Neural progenitor cell (in vitro differentiated cells): ENCODE measurements around the gene RPS6KA1. TPM values are rescaled to one million over a fixed set of nuclear protein-coding genes. Genes with fewer than 3 reads are reported as not detected.
A peak's percentile ranks its signal among the peaks of the same experiment; 100 is the strongest.
"Not testable (repeated sequence)": the region's sequence is repeated elsewhere in the genome, so short reads cannot be mapped to it uniquely, and the experiment has no call there.

Source experiments
- DNase-seq: peaks from one replicate; pipeline ENCODE4 v3.0.0-alpha.2; 2016; ENCODE audit warnings: low spot score
- H2AFZ ChIP-seq: fragments of 200-600 bp; sonication (generic); replicated peaks from 2 replicates; pipeline ENCODE4 v1.6.1; 2016; ENCODE audit warnings: antibody characterized with exemption
- H3F3A ChIP-seq: fragments of 200-600 bp; sonication (generic); 2 replicates; pipeline ENCODE4 v1.6.1; 2016; ENCODE audit warnings: antibody characterized with exemption, low read depth
- H3K27ac ChIP-seq: fragments of 200-600 bp; sonication (generic); 2 replicates; pipeline ENCODE4 v1.5.1; 2016; ENCODE audit warnings: mild to moderate bottlenecking
- H3K27me3 ChIP-seq: fragments of 200-600 bp; sonication (generic); 2 replicates; pipeline ENCODE4 v1.6.1; 2016; ENCODE audit warnings: mild to moderate bottlenecking, moderate library complexity
- H3K36me3 ChIP-seq: fragments of 200-600 bp; sonication (generic); 2 replicates; pipeline ENCODE4 v1.5.1; 2016
- H3K4me1 ChIP-seq: fragments of 200-600 bp; sonication (generic); 2 replicates; pipeline ENCODE4 v1.6.1; 2016; ENCODE audit warnings: mixed run types
- H3K4me2 ChIP-seq: fragments of 200-600 bp; sonication (generic); 2 replicates; pipeline ENCODE4 v1.6.1; 2016
- H3K4me3 ChIP-seq: fragments of 200-600 bp; sonication (generic); 2 replicates; pipeline ENCODE4 v1.5.1; 2016
- H3K79me2 ChIP-seq: fragments of 200-600 bp; sonication (generic); 2 replicates; pipeline ENCODE4 v1.6.1; 2016; ENCODE audit warnings: low read depth
- H3K9ac ChIP-seq: fragments of 200-600 bp; sonication (generic); 2 replicates; pipeline ENCODE4 v1.6.1; 2016
- H3K9me3 ChIP-seq: fragments of 200-600 bp; sonication (generic); 2 replicates; pipeline ENCODE4 v1.5.1; 2016; ENCODE audit warnings: low read depth
- H4K20me1 ChIP-seq: fragments of 200-600 bp; sonication (generic); 2 replicates; pipeline ENCODE4 v1.6.1; 2016; ENCODE audit warnings: low read depth
- H3K27ac Mint-ChIP-seq: 3 replicates; pipeline ENCODE4 v1.8.0; 2021; ENCODE audit warnings: mixed read lengths
- H3K27me3 Mint-ChIP-seq: 2 replicates; pipeline ENCODE4 v1.8.0; 2022; ENCODE audit warnings: low read depth, mild to moderate bottlenecking, inconsistent platforms, moderate library complexity, mixed read lengths; ENCODE audit not compliant: insufficient read depth
- H3K36me3 Mint-ChIP-seq: 3 replicates; pipeline ENCODE4 v1.8.0; 2021; ENCODE audit warnings: mixed read lengths
- H3K4me1 Mint-ChIP-seq: 3 replicates; pipeline ENCODE4 v1.8.0; 2021; ENCODE audit warnings: mixed read lengths
- H3K4me3 Mint-ChIP-seq: 3 replicates; pipeline ENCODE4 v1.8.0; 2021; ENCODE audit warnings: mild to moderate bottlenecking, moderate library complexity, mixed read lengths
- H3K9me3 Mint-ChIP-seq: 3 replicates; pipeline ENCODE4 v1.8.0; 2020; ENCODE audit warnings: mixed read lengths
- EZH2 ChIP-seq: fragments of 200-600 bp; sonication (generic); IDR thresholded peaks from 2 replicates; pipeline ENCODE4 v1.6.1; 2017; ENCODE audit warnings: antibody characterized with exemption, mild to moderate bottlenecking, moderate library complexity
- EZH2phosphoT487 ChIP-seq: fragments of 200-600 bp; sonication (generic); IDR thresholded peaks from 2 replicates; pipeline ENCODE4 v1.6.1; 2017; ENCODE audit warnings: antibody characterized with exemption
- total RNA-seq: library from RNA; depleted of rRNA; stranded (reverse); fragments of >200 nt; gene quantifications from 2 replicates; pipeline ENCODE4 v1.2.3, GENCODE V29; 2015; ENCODE audit warnings: low replicate concordance
- TF ChIP-seq, protein P1 (sequence below): fragments of 200-600 bp; sonication (generic); IDR thresholded peaks from 2 replicates; pipeline ENCODE4 v1.5.1; 2017; ENCODE audit warnings: antibody characterized with exemption, mild to moderate bottlenecking

RPS6KA1 gene
- total RNA-seq, 1 donor from 2014 or later: 18.7 TPM

DNA sequence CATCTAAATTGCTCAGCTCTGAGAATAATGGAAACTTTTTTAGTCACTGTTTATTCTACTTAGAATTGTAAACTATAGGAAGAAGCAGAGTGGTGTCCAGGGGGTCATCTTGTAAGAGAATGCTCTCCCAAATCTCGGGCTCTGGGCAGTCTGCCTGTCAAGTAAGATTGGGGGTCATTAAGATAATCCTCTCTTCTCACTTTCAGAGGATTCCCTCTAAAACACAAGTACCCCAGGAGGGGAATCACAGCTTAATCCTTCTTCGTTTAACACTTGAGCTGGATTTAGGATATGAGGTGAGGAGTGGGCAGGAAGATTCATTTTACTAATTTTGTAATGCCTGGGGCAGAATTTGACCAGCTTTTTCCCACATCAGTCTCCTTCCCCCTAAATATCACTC is 81.2 kb downstream of the RPS6KA1 start:
- Histone ChIP-seq H3K79me2 (no peaks in the 10 kb centered on the region), H3K4me3 (no peak overlapping the region), H3K36me3 (no peaks in the 10 kb centered on the region), H4K20me1 (peaks cover 4% of the 10 kb centered on the region), H3K9me3 (no peaks in the 10 kb centered on the region), H3K27ac (no peak overlapping the region), H3K4me1 (peaks cover 23% of the 10 kb centered on the region), H3K4me2 (peak overlapping the region; percentile 53), H3K9ac (no peak overlapping the region), H3F3A (peaks cover 14% of the 10 kb centered on the region), H3K27me3 (no peaks in the 10 kb centered on the region), H2AFZ (no peak overlapping the region)
- H3K4me3 Mint-ChIP-seq: no peak overlapping the region
- TF ChIP-seq, protein P1, sequence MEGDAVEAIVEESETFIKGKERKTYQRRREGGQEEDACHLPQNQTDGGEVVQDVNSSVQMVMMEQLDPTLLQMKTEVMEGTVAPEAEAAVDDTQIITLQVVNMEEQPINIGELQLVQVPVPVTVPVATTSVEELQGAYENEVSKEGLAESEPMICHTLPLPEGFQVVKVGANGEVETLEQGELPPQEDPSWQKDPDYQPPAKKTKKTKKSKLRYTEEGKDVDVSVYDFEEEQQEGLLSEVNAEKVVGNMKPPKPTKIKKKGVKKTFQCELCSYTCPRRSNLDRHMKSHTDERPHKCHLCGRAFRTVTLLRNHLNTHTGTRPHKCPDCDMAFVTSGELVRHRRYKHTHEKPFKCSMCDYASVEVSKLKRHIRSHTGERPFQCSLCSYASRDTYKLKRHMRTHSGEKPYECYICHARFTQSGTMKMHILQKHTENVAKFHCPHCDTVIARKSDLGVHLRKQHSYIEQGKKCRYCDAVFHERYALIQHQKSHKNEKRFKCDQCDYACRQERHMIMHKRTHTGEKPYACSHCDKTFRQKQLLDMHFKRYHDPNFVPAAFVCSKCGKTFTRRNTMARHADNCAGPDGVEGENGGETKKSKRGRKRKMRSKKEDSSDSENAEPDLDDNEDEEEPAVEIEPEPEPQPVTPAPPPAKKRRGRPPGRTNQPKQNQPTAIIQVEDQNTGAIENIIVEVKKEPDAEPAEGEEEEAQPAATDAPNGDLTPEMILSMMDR: no peak
- TF ChIP-seq EZH2phosphoT487 (peak; percentile 52), EZH2 (no peak)
- no peaks in the 10 kb centered on the region for H3K36me3 Mint-ChIP-seq
- peaks cover 11% of the 10 kb centered on the region for H3K27me3 Mint-ChIP-seq
- H3K9me3 Mint-ChIP-seq: no peaks in the 10 kb centered on the region
- peak; percentile 72 for DNase-seq
- no peak overlapping the region for H3K27ac Mint-ChIP-seq
- peaks cover 22% of the 10 kb centered on the region for H3K4me1 Mint-ChIP-seq

DNA sequence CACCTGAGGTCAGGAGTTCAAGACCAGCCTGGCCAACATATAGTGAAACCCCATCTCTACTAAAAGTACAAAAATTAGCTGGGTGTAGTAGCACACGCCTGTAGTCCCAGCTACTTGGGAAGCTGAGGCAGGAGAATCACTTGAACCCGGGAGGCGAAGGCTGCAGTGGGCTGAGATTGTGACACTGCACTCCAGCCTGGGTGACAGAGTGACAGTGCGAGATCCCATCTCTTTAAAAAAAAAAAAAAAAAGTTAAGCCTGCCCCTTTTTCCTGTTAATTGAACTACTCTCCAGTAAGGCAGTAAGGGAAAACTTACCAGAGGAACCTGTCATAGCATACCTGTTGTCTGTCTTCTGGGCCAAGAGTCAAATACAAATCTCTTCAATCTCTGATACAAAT is 83.1 kb downstream of the RPS6KA1 start:
- H3K27ac Mint-ChIP-seq, H3K79me2 ChIP-seq, H2AFZ ChIP-seq, H3K4me3 Mint-ChIP-seq, H4K20me1 ChIP-seq, H3K4me3 ChIP-seq, H3K36me3 Mint-ChIP-seq, H3K9me3 Mint-ChIP-seq, H3K4me2 ChIP-seq, H3K27me3 ChIP-seq, DNase-seq, H3K36me3 ChIP-seq, H3K9me3 ChIP-seq, H3K9ac ChIP-seq, H3K27ac ChIP-seq: not testable (repeated sequence)
- peaks cover 23% of the 10 kb centered on the region for H3K4me1 ChIP-seq
- peaks cover 11% of the 10 kb centered on the region for H3K27me3 Mint-ChIP-seq
- peaks cover 22% of the 10 kb centered on the region for H3F3A ChIP-seq
- peaks cover 29% of the 10 kb centered on the region for H3K4me1 Mint-ChIP-seq

DNA sequence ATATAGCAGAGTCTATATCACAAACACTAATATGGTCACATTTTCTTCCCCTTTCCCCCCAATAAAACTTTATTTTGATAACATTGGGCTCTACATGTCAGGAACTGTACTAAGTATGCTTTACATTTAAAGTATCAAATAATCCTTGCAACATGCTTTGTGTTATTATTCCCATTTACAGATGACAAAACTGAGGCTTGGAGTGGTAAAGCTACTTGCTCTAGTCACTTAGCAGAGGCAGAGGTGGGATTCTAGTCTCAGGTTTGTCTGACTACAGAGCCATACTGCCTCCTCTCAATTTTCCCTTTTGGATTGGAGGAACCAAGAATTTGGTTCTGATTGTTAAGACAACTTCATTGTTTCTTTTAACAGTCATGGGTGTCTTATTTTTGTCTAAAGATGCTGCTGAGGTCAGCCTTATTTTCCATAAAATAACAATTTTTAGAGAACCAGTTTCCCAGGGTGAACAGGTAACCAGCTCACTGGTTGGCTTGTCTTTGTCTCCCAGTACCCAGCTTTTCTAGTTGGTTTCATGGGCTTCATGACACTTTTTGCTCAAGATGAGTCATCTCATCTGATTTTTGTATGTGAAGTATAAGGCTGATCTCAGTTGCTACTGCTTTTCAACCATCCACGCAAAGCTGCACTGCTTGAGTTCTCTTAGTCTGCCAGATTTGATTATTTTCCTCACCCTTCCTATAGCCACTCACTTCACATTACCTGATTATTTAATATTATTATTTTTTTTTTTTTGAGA is 85.3 kb downstream of the RPS6KA1 start:
- peaks cover 45% of the 10 kb centered on the region for H3K4me1 Mint-ChIP-seq
- Histone ChIP-seq H3K9ac (no peak overlapping the region), H2AFZ (no peak overlapping the region), H3K4me1 (peaks cover 40% of the 10 kb centered on the region), H3K9me3 (no peaks in the 10 kb centered on the region), H3K4me3 (no peak overlapping the region), H3K79me2 (no peaks in the 10 kb centered on the region), H3K27me3 (no peaks in the 10 kb centered on the region), H3K27ac (no peak overlapping the region), H3K36me3 (no peaks in the 10 kb centered on the region), H4K20me1 (peaks cover 4% of the 10 kb centered on the region), H3F3A (peaks cover 44% of the 10 kb centered on the region), H3K4me2 (no peak overlapping the region)
- H3K36me3 Mint-ChIP-seq: no peaks in the 10 kb centered on the region
- no peak overlapping the region for H3K4me3 Mint-ChIP-seq
- no peak overlapping the region for H3K27ac Mint-ChIP-seq
- no peak for DNase-seq
- TF ChIP-seq EZH2 (no peak), EZH2phosphoT487 (no peak)
- TF ChIP-seq, protein P1: no peak
- H3K9me3 Mint-ChIP-seq: no peaks in the 10 kb centered on the region
- H3K27me3 Mint-ChIP-seq: peaks cover 9% of the 10 kb centered on the region

GRCh38 chr1:26616881-26617280 is 87.3 kb downstream of the RPS6KA1 start:
- Histone ChIP-seq H3K9me3 (no peaks in the 10 kb centered on the region), H3K4me1 (peaks cover 24% of the 10 kb centered on the region), H3K36me3 (no peaks in the 10 kb centered on the region), H3K27ac (no peak overlapping the region), H2AFZ (no peak overlapping the region), H3F3A (peaks cover 48% of the 10 kb centered on the region), H3K27me3 (no peaks in the 10 kb centered on the region), H3K9ac (no peak overlapping the region), H4K20me1 (no peaks in the 10 kb centered on the region), H3K4me2 (no peak overlapping the region), H3K79me2 (no peaks in the 10 kb centered on the region), H3K4me3 (no peak overlapping the region)
- peaks cover 41% of the 10 kb centered on the region for H3K4me1 Mint-ChIP-seq
- H3K9me3 Mint-ChIP-seq: no peaks in the 10 kb centered on the region
- no peak for DNase-seq
- no peaks in the 10 kb centered on the region for H3K36me3 Mint-ChIP-seq
- H3K27ac Mint-ChIP-seq: peak overlapping the region; percentile 4
- peaks cover 15% of the 10 kb centered on the region for H3K27me3 Mint-ChIP-seq
- H3K4me3 Mint-ChIP-seq: no peak overlapping the region
- TF ChIP-seq EZH2 (no peak), EZH2phosphoT487 (no peak)
- TF ChIP-seq, protein P1: no peak
